GM12878 (cell line): ENCODE measurements around the gene PDCD5. TPM values are rescaled to one million over a fixed set of nuclear protein-coding genes. Genes with fewer than 3 reads are reported as not detected.

Experiments used
- ATAC-seq: fragments of 200-7000 bp; cut with Tn5 transposase; 3 replicates; pipeline ENCODE4 v1.9.1; 2020; ENCODE audit warnings: mild to moderate bottlenecking, moderate library complexity
- BruUV-seq: library from RNA; stranded (reverse); fragments of 400-500 nt; replicated peaks from 2 replicates; lab custom pipeline; 2021; lab: Mats Ljungman, UMichigan
- CTCF ChIA-PET: fragments of 300-600 bp; sonication (Branson Sonifier 250); formaldehyde crosslinking; extraction: SDS; loops from one replicate; lab custom pipeline; 2021; ENCODE audit warnings: inconsistent platforms; lab: Yijun Ruan, JAX
- POLR2A ChIA-PET: fragments of 350-600 bp; formaldehyde crosslinking; extraction: SDS; loops from one replicate; lab custom pipeline; 2021; ENCODE audit warnings: inconsistent platforms; lab: Charles Lee
- RAD21 ChIA-PET: fragments of 300-600 bp; sonication (Branson Sonifier 250); formaldehyde crosslinking; loops from one replicate; lab custom pipeline; 2023; ENCODE audit warnings: antibody characterized with exemption; ENCODE audit not compliant: unreplicated experiment; lab: Charles Lee
- SMC1A ChIA-PET: fragments of 300-600 bp; sonication (Branson Sonifier 250); formaldehyde crosslinking; loops from one replicate; lab custom pipeline; 2023; ENCODE audit not compliant: unreplicated experiment, uncharacterized antibody; lab: Charles Lee
- DNase-seq: peaks from one replicate; pipeline ENCODE4 v3.0.0-alpha.2; 2011; ENCODE audit warnings: low read depth, low spot score
- FAIRE-seq: peaks from 3 replicates; lab custom pipeline; 2011; peaks lifted over from hg19 to GRCh38; lab: Jason Lieb, UNC
- H2AFZ ChIP-seq: 2 replicates; pipeline ENCODE4 v1.6.0; 2011; ENCODE audit warnings: low read depth, low read length, control low read depth; ENCODE audit not compliant: control insufficient read depth
- H3K27ac ChIP-seq: 2 replicates; pipeline ENCODE4 v1.5.1; 2011; ENCODE audit warnings: control low read depth; ENCODE audit not compliant: control insufficient read depth, insufficient read depth
- H3K27me3 ChIP-seq, 2 experiments: replicated peaks in 1 of 2; 2 replicates each; pipeline versions ENCODE4 v1.6.0 to v1.6.1; 2011; ENCODE audit warnings: low read length in 1 of 2; ENCODE audit not compliant: control insufficient read depth in 2 of 2, insufficient read depth in 2 of 2
- H3K36me3 ChIP-seq, 2 experiments: 2 replicates each; pipeline ENCODE4 v1.5.1; 2011; ENCODE audit warnings: low read length in 1 of 2; ENCODE audit not compliant: control insufficient read depth in 2 of 2, insufficient read depth in 2 of 2
- H3K4me1 ChIP-seq: 2 replicates; pipeline ENCODE4 v1.6.1; 2011; ENCODE audit warnings: mild to moderate bottlenecking, low read length, moderate library complexity, mixed read lengths; ENCODE audit not compliant: control insufficient read depth, insufficient read depth
- H3K4me2 ChIP-seq: 2 replicates; pipeline ENCODE4 v1.6.0; 2011; ENCODE audit warnings: control low read depth; ENCODE audit not compliant: control insufficient read depth, insufficient read depth
- H3K4me3 ChIP-seq: fragments of 200-600 bp; sonication (generic); 2 replicates; pipeline ENCODE4 v1.5.1; 2016
- H3K79me2 ChIP-seq: 2 replicates; pipeline ENCODE4 v1.6.0; 2011; ENCODE audit warnings: low read length; ENCODE audit not compliant: control insufficient read depth, insufficient read depth
- H3K9ac ChIP-seq: 2 replicates; pipeline ENCODE4 v1.8.0; 2011; ENCODE audit warnings: low read length, control low read depth, mixed read lengths; ENCODE audit not compliant: control insufficient read depth, insufficient read depth
- H3K9me3 ChIP-seq: replicated peaks from 3 replicates; pipeline ENCODE4 v1.5.1; 2011; ENCODE audit warnings: mild to moderate bottlenecking, low read length; ENCODE audit not compliant: control insufficient read depth, insufficient read depth
- H4K20me1 ChIP-seq: 2 replicates; pipeline ENCODE4 v1.6.0; 2011; ENCODE audit not compliant: control insufficient read depth, insufficient read depth
- ASH2L ChIP-seq: fragments of 300-600, 200-600 bp; sonication (generic); IDR thresholded peaks from 2 replicates; pipeline ENCODE4 v1.6.1; 2017; ENCODE audit warnings: low read depth, mild to moderate bottlenecking, borderline replicate concordance
- BMI1 ChIP-seq: fragments of 450-650 bp; IDR thresholded peaks from 2 replicates; pipeline ENCODE4 v1.6.1; 2016; ENCODE audit warnings: mild to moderate bottlenecking, moderate library complexity, borderline replicate concordance
- FOXM1 ChIP-seq: IDR thresholded peaks from 2 replicates; pipeline ENCODE4 v1.6.1; 2012; ENCODE audit warnings: low read depth, mild to moderate bottlenecking, inconsistent platforms, low read length, moderate library complexity
- POLR2A ChIP-seq: IDR thresholded peaks from 2 replicates; pipeline ENCODE4 v1.6.1; 2011; ENCODE audit warnings: low read depth, mild to moderate bottlenecking, low read length
- ZNF622 ChIP-seq: fragments of 450-650 bp; IDR thresholded peaks from 2 replicates; pipeline ENCODE4 v1.6.1; 2017; ENCODE audit warnings: mild to moderate bottlenecking, inconsistent platforms
- WGBS: methylation state at CpG from one replicate; pipeline ENCODE4 v1.1.6; 2016; ENCODE audit warnings: low lambda C conversion rate; ENCODE audit not compliant: insufficient replicate concordance, insufficient coverage; ENCODE audit errors: missing lambda C conversion rate; 5-methylcytosine and 5-hydroxymethylcytosine counted together
- in situ Hi-C: fragments of 300-500 bp; cut with MboI; formaldehyde crosslinking; loops from 9 replicates; pipeline ENCODE4 v1.14.3; 2018; ENCODE audit warnings: mixed read lengths
- intact Hi-C: fragments of 100-400 bp; cut with micrococcal nuclease; formaldehyde crosslinking; loops from one replicate; pipeline ENCODE4 v1.14.2; 2022; ENCODE audit not compliant: unreplicated experiment
- polyA plus RNA-seq, 11 experiments: library from polyadenylated mRNA; depleted of rRNA in 4 of 11; unstranded in 6 of 11; stranded (reverse) in 5 of 11; fragments of >200 nt; fragmentation: Nextera tagmentation in 4 of 11; fragmentation: Illumina TruSeq in 1 of 11; extraction: Ambion mirVana in 4 of 11; extraction: Trizol in 1 of 11; gene quantifications; 1 replicate in 1 of 11; 2 replicates in 10 of 11; pipeline versions ENCODE4 v1.2.1 to v1.2.3, GENCODE V29; 2011 to 2016; ENCODE audit warnings: inconsistent platforms in 2 of 11, missing spikeins in 2 of 11, low read depth in 1 of 11
- total RNA-seq, 4 experiments: library from RNA; depleted of rRNA in 3 of 4; stranded (reverse); fragments of >200 nt in 3 of 4; fragmentation: Illumina TruSeq in 1 of 4; extraction: Trizol in 1 of 4; gene quantifications; 2 replicates each; pipeline versions ENCODE4 v1.2.1 to v1.2.3, GENCODE V29; 2013 to 2021
- TF ChIP-seq, protein P1 (sequence below): IDR thresholded peaks from 2 replicates; pipeline ENCODE4 v1.6.1; 2011; ENCODE audit warnings: low read depth, mild to moderate bottlenecking, low read length, moderate library complexity, borderline replicate concordance; ENCODE audit errors: extremely low read depth
- TF ChIP-seq, protein P2 (sequence below): fragments of 450-650 bp; IDR thresholded peaks from 2 replicates; pipeline ENCODE4 v1.6.1; 2017; ENCODE audit warnings: mild to moderate bottlenecking, moderate library complexity
- TF ChIP-seq, protein P3 (sequence below): fragments of 450-650 bp; IDR thresholded peaks from 2 replicates; pipeline ENCODE4 v1.6.1; 2017; ENCODE audit warnings: mild to moderate bottlenecking, moderate library complexity
- TF ChIP-seq, protein P4 (sequence below): fragments of 450-650 bp; IDR thresholded peaks from 2 replicates; pipeline ENCODE4 v1.6.1; 2016; ENCODE audit warnings: mild to moderate bottlenecking, moderate library complexity, borderline replicate concordance

PDCD5 gene
- total and polyA plus RNA-seq, 10 of the 15 experiments (the other 5 are each of a cell fraction or from before 2014, with no cell fraction given), result 124 to 556 (median 227) TPM

DNA sequence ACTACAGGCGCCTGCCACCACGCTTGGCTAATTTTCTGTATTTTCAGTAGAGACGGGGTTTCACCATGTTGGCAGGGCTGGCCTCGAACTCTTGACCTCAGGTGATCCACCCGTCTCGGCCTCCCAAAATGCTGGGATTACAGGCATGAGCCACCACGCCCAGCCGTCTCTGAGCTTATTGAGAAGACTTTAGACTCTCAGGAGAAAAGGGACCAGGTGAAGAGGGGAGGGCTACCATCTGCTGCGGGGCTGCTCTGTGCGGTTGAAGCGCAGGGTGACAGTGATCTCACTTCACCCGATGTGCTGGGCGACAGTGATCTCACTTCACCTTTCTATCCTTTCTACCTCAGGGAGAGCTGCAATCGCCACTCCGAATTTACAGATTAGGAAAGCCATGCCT is 25.3 kb downstream of the PDCD5 start (continued):
- TF ChIP-seq ASH2L, result no peak
- TF ChIP-seq POLR2A, result no peak
- TF ChIP-seq, protein P1, sequence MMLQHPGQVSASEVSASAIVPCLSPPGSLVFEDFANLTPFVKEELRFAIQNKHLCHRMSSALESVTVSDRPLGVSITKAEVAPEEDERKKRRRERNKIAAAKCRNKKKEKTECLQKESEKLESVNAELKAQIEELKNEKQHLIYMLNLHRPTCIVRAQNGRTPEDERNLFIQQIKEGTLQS, result no peak
- TF ChIP-seq, protein P2, sequence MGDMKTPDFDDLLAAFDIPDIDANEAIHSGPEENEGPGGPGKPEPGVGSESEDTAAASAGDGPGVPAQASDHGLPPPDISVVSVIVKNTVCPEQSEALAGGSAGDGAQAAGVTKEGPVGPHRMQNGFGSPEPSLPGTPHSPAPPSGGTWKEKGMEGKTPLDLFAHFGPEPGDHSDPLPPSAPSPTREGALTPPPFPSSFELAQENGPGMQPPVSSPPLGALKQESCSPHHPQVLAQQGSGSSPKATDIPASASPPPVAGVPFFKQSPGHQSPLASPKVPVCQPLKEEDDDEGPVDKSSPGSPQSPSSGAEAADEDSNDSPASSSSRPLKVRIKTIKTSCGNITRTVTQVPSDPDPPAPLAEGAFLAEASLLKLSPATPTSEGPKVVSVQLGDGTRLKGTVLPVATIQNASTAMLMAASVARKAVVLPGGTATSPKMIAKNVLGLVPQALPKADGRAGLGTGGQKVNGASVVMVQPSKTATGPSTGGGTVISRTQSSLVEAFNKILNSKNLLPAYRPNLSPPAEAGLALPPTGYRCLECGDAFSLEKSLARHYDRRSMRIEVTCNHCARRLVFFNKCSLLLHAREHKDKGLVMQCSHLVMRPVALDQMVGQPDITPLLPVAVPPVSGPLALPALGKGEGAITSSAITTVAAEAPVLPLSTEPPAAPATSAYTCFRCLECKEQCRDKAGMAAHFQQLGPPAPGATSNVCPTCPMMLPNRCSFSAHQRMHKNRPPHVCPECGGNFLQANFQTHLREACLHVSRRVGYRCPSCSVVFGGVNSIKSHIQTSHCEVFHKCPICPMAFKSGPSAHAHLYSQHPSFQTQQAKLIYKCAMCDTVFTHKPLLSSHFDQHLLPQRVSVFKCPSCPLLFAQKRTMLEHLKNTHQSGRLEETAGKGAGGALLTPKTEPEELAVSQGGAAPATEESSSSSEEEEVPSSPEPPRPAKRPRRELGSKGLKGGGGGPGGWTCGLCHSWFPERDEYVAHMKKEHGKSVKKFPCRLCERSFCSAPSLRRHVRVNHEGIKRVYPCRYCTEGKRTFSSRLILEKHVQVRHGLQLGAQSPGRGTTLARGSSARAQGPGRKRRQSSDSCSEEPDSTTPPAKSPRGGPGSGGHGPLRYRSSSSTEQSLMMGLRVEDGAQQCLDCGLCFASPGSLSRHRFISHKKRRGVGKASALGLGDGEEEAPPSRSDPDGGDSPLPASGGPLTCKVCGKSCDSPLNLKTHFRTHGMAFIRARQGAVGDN, result no peak

DNA sequence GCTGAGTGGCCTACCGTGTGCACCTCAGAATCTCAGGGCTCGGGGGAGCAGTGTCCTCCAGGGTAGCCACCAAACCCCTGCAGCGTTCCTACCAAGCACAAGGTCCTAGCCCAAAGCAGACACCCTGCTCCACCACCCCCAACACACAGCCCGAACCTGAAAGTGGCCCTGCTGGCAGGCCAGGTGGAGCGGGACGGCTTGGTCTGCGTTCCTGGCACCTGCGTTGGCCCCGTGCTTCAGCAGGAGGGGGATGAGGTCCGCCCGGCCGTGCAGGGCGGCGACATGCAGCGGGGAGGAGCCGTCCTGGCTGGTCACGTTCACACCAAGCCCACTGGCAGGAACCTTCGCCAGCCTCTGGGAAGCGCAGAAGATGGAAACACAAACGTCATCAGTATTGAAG is 26.5 kb downstream of the PDCD5 start:
- in situ Hi-C loops, result no loop called here
- H3K9me3 ChIP-seq, result no peaks in the 10 kb centered on the region
- 99% methylated on average over 20 of the region's 20 CpGs for WGBS
- DNase-seq (no peak), FAIRE-seq (no peak), ATAC-seq (no peak)
- H2AFZ ChIP-seq, result no peak overlapping the region
- no peak overlapping the region for H3K27ac ChIP-seq
- H3K4me3 ChIP-seq, result no peak overlapping the region
- H4K20me1 ChIP-seq, result no peaks in the 10 kb centered on the region
- no peak for TF ChIP-seq FOXM1
- TF ChIP-seq, protein P3, sequence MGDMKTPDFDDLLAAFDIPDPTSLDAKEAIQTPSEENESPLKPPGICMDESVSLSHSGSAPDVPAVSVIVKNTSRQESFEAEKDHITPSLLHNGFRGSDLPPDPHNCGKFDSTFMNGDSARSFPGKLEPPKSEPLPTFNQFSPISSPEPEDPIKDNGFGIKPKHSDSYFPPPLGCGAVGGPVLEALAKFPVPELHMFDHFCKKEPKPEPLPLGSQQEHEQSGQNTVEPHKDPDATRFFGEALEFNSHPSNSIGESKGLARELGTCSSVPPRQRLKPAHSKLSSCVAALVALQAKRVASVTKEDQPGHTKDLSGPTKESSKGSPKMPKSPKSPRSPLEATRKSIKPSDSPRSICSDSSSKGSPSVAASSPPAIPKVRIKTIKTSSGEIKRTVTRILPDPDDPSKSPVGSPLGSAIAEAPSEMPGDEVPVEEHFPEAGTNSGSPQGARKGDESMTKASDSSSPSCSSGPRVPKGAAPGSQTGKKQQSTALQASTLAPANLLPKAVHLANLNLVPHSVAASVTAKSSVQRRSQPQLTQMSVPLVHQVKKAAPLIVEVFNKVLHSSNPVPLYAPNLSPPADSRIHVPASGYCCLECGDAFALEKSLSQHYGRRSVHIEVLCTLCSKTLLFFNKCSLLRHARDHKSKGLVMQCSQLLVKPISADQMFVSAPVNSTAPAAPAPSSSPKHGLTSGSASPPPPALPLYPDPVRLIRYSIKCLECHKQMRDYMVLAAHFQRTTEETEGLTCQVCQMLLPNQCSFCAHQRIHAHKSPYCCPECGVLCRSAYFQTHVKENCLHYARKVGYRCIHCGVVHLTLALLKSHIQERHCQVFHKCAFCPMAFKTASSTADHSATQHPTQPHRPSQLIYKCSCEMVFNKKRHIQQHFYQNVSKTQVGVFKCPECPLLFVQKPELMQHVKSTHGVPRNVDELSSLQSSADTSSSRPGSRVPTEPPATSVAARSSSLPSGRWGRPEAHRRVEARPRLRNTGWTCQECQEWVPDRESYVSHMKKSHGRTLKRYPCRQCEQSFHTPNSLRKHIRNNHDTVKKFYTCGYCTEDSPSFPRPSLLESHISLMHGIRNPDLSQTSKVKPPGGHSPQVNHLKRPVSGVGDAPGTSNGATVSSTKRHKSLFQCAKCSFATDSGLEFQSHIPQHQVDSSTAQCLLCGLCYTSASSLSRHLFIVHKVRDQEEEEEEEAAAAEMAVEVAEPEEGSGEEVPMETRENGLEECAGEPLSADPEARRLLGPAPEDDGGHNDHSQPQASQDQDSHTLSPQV, result no peak
- no peak for TF ChIP-seq ZNF622
- no peak for TF ChIP-seq BMI1
- TF ChIP-seq, protein P4, sequence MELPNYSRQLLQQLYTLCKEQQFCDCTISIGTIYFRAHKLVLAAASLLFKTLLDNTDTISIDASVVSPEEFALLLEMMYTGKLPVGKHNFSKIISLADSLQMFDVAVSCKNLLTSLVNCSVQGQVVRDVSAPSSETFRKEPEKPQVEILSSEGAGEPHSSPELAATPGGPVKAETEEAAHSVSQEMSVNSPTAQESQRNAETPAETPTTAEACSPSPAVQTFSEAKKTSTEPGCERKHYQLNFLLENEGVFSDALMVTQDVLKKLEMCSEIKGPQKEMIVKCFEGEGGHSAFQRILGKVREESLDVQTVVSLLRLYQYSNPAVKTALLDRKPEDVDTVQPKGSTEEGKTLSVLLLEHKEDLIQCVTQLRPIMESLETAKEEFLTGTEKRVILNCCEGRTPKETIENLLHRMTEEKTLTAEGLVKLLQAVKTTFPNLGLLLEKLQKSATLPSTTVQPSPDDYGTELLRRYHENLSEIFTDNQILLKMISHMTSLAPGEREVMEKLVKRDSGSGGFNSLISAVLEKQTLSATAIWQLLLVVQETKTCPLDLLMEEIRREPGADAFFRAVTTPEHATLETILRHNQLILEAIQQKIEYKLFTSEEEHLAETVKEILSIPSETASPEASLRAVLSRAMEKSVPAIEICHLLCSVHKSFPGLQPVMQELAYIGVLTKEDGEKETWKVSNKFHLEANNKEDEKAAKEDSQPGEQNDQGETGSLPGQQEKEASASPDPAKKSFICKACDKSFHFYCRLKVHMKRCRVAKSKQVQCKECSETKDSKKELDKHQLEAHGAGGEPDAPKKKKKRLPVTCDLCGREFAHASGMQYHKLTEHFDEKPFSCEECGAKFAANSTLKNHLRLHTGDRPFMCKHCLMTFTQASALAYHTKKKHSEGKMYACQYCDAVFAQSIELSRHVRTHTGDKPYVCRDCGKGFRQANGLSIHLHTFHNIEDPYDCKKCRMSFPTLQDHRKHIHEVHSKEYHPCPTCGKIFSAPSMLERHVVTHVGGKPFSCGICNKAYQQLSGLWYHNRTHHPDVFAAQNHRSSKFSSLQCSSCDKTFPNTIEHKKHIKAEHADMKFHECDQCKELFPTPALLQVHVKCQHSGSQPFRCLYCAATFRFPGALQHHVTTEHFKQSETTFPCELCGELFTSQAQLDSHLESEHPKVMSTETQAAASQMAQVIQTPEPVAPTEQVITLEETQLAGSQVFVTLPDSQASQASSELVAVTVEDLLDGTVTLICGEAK, result no peak
- no peaks in the 10 kb centered on the region for H3K79me2 ChIP-seq
- no peaks in the 10 kb centered on the region for H3K27me3 ChIP-seq
- POLR2A ChIA-PET, result interaction anchor here (0.6 kb wide), 1 partner anchor 233 kb away, joined by 3 read pairs; no protein-coding TSS in a partner anchor
- RAD21 ChIA-PET, result no interaction called here
- H3K4me2 ChIP-seq, result no peak overlapping the region
- SMC1A ChIA-PET, result no interaction called here
- no peaks in the 10 kb centered on the region for H3K4me1 ChIP-seq
- H3K9ac ChIP-seq, result no peak overlapping the region
- peaks cover 3 to 14% of the 10 kb centered on the region in 2 experiments; a peak in 3 of 4 replicates for H3K36me3 ChIP-seq
- intact Hi-C loops, result no loop called here
- BruUV-seq, result no TSS peak
- CTCF ChIA-PET, result no interaction called here
